BLaER1 (cell line): ENCODE measurements around the gene SF3B5.
A peak's percentile ranks its signal among the peaks of the same experiment; 100 is the strongest.

Experiments used
- H3K27ac ChIP-seq: shearing (Covaris generic); formaldehyde crosslinking; 2 replicates; pipeline ENCODE4 v1.8.1; 2022
- H3K27me3 ChIP-seq: shearing (Covaris generic); formaldehyde crosslinking; 2 replicates; pipeline ENCODE4 v1.8.1; 2022
- H3K36me3 ChIP-seq: shearing (Covaris generic); formaldehyde crosslinking; 2 replicates; pipeline ENCODE4 v1.8.1; 2022
- H3K4me1 ChIP-seq: shearing (Covaris generic); formaldehyde crosslinking; 2 replicates; pipeline ENCODE4 v1.8.1; 2022
- H3K4me2 ChIP-seq: shearing (Covaris generic); formaldehyde crosslinking; 2 replicates; pipeline ENCODE4 v1.8.1; 2022
- H3K4me3 ChIP-seq: shearing (Covaris generic); formaldehyde crosslinking; 2 replicates; pipeline ENCODE4 v1.8.1; 2022
- H3K9ac ChIP-seq: shearing (Covaris generic); formaldehyde crosslinking; 2 replicates; pipeline ENCODE4 v1.8.1; 2022
- H3K9me3 ChIP-seq: shearing (Covaris generic); formaldehyde crosslinking; 2 replicates; pipeline ENCODE4 v1.8.1; 2022
- H4K20me1 ChIP-seq: shearing (Covaris generic); formaldehyde crosslinking; 2 replicates; pipeline ENCODE4 v1.8.1; 2022
- Cebpa-rat ChIP-seq: shearing (Covaris generic); IDR thresholded peaks from 2 replicates; pipeline ENCODE4 v1.8.1; 2022

SF3B5 gene

DNA sequence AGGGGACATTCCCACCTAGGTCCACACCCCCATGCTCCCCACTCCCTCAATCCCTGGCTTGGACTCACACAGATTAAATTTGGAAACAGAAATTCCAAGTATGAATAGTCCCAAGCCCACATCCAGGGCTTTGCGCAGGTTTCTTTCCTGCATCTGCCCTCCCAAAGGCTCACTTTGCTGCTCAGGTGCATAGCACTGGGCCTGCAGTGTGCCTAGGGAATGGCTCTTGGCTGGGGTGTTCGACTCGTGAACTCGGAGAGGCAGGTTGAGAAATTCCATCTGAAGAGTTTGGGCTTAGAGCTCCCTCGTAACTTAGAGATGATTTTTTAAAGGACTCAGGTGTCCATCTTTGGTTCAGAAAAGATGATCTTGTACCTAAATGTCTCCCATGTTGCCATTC, 14.8 kb upstream of the SF3B5 start:
- no peak overlapping the region for H3K27ac ChIP-seq
- H3K36me3 ChIP-seq = no peaks in the 10 kb centered on the region
- H4K20me1 ChIP-seq = no peaks in the 10 kb centered on the region
- no peaks in the 10 kb centered on the region for H3K4me1 ChIP-seq
- TF ChIP-seq Cebpa-rat = no peak
- H3K9me3 ChIP-seq = no peaks in the 10 kb centered on the region
- no peaks in the 10 kb centered on the region for H3K27me3 ChIP-seq
- H3K4me2 ChIP-seq = no peak overlapping the region
- no peak overlapping the region for H3K4me3 ChIP-seq
- no peak overlapping the region for H3K9ac ChIP-seq

- H3K4me1 ChIP-seq = no peaks in the 10 kb centered on the region
- no peak overlapping the region for H3K4me2 ChIP-seq
- no peaks in the 10 kb centered on the region for H3K27me3 ChIP-seq
- TF ChIP-seq Cebpa-rat = no peak
- no peaks in the 10 kb centered on the region for H4K20me1 ChIP-seq
- H3K27ac ChIP-seq = no peak overlapping the region
- H3K4me3 ChIP-seq = no peak overlapping the region
- H3K9ac ChIP-seq = no peak overlapping the region
- no peaks in the 10 kb centered on the region for H3K9me3 ChIP-seq
- H3K36me3 ChIP-seq = no peaks in the 10 kb centered on the region
Measured at GRCh38 chr6:144106206-144106605, 10.8 kb upstream of the SF3B5 start.

DNA sequence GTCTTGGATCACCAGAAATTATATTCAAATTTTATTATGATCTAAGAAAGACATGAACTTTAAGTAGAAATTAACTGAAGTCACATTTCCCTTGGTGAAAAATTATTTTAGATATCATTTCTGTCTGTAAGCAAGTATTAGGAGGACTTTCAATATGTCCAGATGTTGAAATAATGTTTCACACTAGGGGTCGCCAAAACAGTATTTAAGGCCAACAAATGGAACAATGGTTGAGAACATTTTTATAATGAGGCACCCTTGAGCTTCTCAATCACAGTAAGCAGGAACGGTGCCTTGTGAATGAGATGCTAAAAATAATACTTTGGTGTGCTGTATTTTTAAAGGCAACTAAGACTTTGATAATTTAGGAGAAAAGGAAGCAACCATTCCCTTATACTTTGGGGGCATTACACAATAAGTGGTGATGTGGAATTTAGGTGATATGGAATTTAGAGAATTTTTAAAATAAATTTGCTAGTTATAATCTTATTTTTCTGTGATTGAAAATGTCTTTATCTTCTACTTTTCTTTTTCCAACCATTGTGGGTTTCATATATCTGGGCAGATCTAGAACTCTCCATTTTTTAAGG, 9.6 kb upstream of the SF3B5 start:
- no peaks in the 10 kb centered on the region for H4K20me1 ChIP-seq
- no peaks in the 10 kb centered on the region for H3K27me3 ChIP-seq
- no peaks in the 10 kb centered on the region for H3K9me3 ChIP-seq
- H3K4me1 ChIP-seq = no peaks in the 10 kb centered on the region
- H3K9ac ChIP-seq = no peak overlapping the region
- no peak overlapping the region for H3K4me2 ChIP-seq
- no peak for TF ChIP-seq Cebpa-rat
- no peak overlapping the region for H3K4me3 ChIP-seq
- H3K27ac ChIP-seq = no peak overlapping the region
- H3K36me3 ChIP-seq = no peaks in the 10 kb centered on the region

GRCh38 chr6:144104488-144104887, 9.1 kb upstream of the SF3B5 start:
- no peak overlapping the region for H3K4me3 ChIP-seq
- H3K4me1 ChIP-seq = no peaks in the 10 kb centered on the region
- H3K9me3 ChIP-seq = no peaks in the 10 kb centered on the region
- no peaks in the 10 kb centered on the region for H3K36me3 ChIP-seq
- no peaks in the 10 kb centered on the region for H3K27me3 ChIP-seq
- TF ChIP-seq Cebpa-rat = no peak
- no peak overlapping the region for H3K27ac ChIP-seq
- no peaks in the 10 kb centered on the region for H4K20me1 ChIP-seq
- H3K4me2 ChIP-seq = no peak overlapping the region
- no peak overlapping the region for H3K9ac ChIP-seq

- H3K36me3 ChIP-seq = no peaks in the 10 kb centered on the region
- H3K27ac ChIP-seq = no peak overlapping the region
Measured at GRCh38 chr6:144103026-144103563, 7.7 kb upstream of the SF3B5 start.

GRCh38 chr6:144098993-144099392, 3.6 kb upstream of the SF3B5 start:
- Histone ChIP-seq H4K20me1 (peaks cover 11% of the 10 kb centered on the region), H3K4me1 (peaks cover 16% of the 10 kb centered on the region), H3K4me2 (no peak overlapping the region), H3K36me3 (no peaks in the 10 kb centered on the region), H3K9me3 (no peaks in the 10 kb centered on the region), H3K27me3 (no peaks in the 10 kb centered on the region), H3K27ac (no peak overlapping the region), H3K4me3 (no peak overlapping the region), H3K9ac (no peak overlapping the region)
- TF ChIP-seq Cebpa-rat = no peak

More at GRCh38 chr6:144103026-144103563, 7.7 kb upstream of the SF3B5 start:
- Histone ChIP-seq H3K4me2 (no peak overlapping the region), H3K9me3 (no peaks in the 10 kb centered on the region), H3K27me3 (no peaks in the 10 kb centered on the region), H3K4me1 (no peaks in the 10 kb centered on the region), H3K4me3 (no peak overlapping the region), H3K9ac (no peak overlapping the region), H4K20me1 (no peaks in the 10 kb centered on the region)
- TF ChIP-seq Cebpa-rat = no peak

DNA sequence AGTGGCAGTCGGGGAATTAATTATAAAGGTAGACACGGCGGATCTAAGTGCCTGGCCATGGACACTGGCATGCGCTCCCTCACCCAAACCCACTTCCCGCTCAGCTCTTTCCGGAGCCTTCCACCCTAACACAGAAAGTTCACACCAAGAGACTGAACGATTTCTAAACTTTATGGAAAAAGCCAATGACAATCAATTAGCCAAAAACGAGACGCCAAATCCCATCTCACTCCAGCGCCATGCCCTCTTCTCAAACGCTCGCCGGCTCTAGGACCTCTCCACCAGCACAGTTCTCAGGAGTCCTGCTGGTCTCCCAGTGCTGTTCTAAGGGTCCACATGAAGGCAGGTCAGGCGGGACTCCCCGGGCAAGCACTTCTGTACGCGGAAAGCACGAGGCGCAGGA, 641 bp downstream of the SF3B5 start:
- no peaks in the 10 kb centered on the region for H3K27me3 ChIP-seq
- H3K4me2 ChIP-seq = peak overlapping the region; percentile 91
- H3K9ac ChIP-seq = peak overlapping the region; percentile 91
- H3K4me1 ChIP-seq = peaks cover 32% of the 10 kb centered on the region
- no peaks in the 10 kb centered on the region for H3K9me3 ChIP-seq
- no peak for TF ChIP-seq Cebpa-rat
- peak overlapping the region; percentile 84 for H3K4me3 ChIP-seq
- H4K20me1 ChIP-seq = peaks cover 24% of the 10 kb centered on the region
- peak overlapping the region; percentile 76 for H3K27ac ChIP-seq
- H3K36me3 ChIP-seq = peaks cover 5% of the 10 kb centered on the region; the same call in 1 of the 2 replicates

- peaks cover 24% of the 10 kb centered on the region for H4K20me1 ChIP-seq
- no peaks in the 10 kb centered on the region for H3K9me3 ChIP-seq
- H3K4me1 ChIP-seq = peaks cover 32% of the 10 kb centered on the region
- no peaks in the 10 kb centered on the region for H3K27me3 ChIP-seq
- no peak overlapping the region for H3K9ac ChIP-seq
- peaks cover 5% of the 10 kb centered on the region; the same call in 1 of the 2 replicates for H3K36me3 ChIP-seq
- H3K27ac ChIP-seq = no peak overlapping the region
- TF ChIP-seq Cebpa-rat = no peak
- peak overlapping the region; percentile 91 for H3K4me2 ChIP-seq
- H3K4me3 ChIP-seq = peak overlapping the region; percentile 84; the same call in 1 of the 2 replicates
Measured at GRCh38 chr6:144093658-144094057, 1.7 kb downstream of the SF3B5 start.

GRCh38 chr6:144093236-144093635, 2.1 kb downstream of the SF3B5 start:
- TF ChIP-seq Cebpa-rat = no peak
- Histone ChIP-seq H4K20me1 (peaks cover 24% of the 10 kb centered on the region), H3K4me3 (no peak overlapping the region), H3K27me3 (no peaks in the 10 kb centered on the region), H3K36me3 (peaks cover 5% of the 10 kb centered on the region; the same call in 1 of the 2 replicates), H3K4me2 (peak overlapping the region; percentile 91), H3K27ac (no peak overlapping the region), H3K9ac (no peak overlapping the region), H3K9me3 (no peaks in the 10 kb centered on the region), H3K4me1 (peaks cover 32% of the 10 kb centered on the region)

DNA sequence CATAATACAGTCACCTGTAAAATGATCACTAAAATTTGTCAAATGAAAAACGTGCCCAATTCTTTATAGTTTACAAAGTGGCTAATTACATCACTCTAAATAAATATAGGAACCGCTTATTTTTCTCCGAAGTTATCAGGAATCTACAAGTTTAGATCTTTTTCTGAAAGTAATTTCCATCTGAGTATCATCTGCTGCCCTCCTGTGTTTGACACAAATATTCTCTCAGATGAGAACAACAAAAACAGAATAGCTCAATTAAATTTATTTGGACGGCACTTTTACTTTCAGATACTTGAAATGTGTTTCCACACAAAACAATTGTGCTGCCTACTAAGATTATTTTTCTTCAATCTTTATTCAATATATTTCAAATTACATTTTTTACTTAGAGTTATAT, 5.0 kb downstream of the SF3B5 start:
- H3K4me2 ChIP-seq = no peak overlapping the region
- TF ChIP-seq Cebpa-rat = no peak
- H3K9me3 ChIP-seq = no peaks in the 10 kb centered on the region
- peaks cover 24% of the 10 kb centered on the region for H4K20me1 ChIP-seq
- no peak overlapping the region for H3K27ac ChIP-seq
- peaks cover 24% of the 10 kb centered on the region for H3K4me1 ChIP-seq
- H3K9ac ChIP-seq = no peak overlapping the region
- peaks cover 5% of the 10 kb centered on the region; the same call in 1 of the 2 replicates for H3K36me3 ChIP-seq
- no peaks in the 10 kb centered on the region for H3K27me3 ChIP-seq
- H3K4me3 ChIP-seq = no peak overlapping the region
